HPDE6-E6E7 (cell line): ENCODE measurements around the gene IGSF3.
"Not testable (repeated sequence)": the region's sequence is repeated elsewhere in the genome, so short reads cannot be mapped to it uniquely, and the experiment has no call there.

Source experiments
- DNase-seq: peaks from one replicate; pipeline ENCODE4 v3.0.0; 2011; ENCODE audit warnings: missing footprints; ENCODE audit errors: extremely low spot score

Gene IGSF3

DNA sequence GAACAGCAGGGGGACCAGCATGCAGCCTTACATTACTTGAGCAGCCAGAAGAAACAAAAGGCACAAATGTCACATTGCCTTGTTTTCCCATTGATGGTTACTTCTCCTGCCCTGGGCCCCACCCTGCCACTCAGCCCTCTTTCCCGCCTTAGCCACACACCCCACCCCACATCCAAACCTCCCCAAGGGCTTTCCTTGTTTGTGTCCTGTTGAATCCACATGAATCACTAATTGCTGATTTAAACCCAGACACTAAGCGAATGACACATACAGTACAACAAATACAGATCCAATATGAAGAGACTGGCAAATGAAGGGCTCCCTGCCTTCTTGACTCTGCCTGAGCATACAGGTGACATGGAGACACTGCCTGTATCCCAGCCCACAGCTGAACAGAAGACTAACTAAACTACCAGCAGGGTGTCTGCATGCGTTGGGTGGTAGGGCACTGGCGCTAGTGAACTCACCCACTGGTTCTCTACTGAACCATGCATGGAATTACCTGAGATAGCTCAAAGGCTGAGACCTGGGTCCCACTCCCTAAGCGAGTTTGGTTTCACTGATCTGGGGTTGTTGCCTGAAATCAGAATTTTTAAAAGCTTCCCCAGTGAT, 3.1 kb downstream of the IGSF3 start:
- DNase-seq, result no peak

DNA sequence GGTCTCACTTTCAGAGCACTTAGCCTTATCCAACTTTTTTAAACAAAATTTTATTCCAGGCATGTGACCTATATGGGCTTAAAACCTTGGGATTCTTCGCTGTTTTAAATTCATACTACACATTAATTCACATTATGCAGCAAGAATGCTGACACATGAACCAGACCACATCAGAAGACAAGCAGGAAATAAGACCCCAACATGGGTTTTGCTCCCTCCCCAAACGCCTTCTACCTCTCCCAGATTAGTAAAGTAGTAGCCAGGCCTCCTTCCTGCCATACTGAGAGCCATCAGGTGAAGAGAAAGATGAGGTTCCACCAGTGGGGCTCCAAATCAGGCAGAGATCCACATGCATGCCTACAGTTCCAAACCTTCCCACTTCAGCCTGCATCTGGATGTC, 3.7 kb downstream of the IGSF3 start:
- no peak for DNase-seq

DNA sequence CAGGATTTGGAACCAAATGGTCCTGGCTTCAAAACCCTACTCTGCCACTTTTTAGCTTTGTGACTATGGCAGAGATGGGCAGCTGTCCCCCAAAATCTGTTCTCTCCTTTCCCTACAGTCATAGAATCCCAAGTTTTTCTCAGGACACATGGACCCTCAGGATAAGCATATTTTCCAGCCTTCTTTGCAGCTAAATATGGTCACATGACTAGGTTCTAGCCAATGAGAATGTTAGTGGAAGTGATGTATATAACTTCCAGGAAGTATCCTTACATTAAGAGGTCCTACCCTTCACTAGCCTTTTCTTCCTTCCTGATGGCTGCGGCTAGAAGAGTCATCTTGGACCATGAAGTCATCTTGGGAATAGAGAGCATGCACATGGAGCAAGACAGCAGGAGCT, 5.9 kb downstream of the IGSF3 start:
- no peak for DNase-seq

DNA sequence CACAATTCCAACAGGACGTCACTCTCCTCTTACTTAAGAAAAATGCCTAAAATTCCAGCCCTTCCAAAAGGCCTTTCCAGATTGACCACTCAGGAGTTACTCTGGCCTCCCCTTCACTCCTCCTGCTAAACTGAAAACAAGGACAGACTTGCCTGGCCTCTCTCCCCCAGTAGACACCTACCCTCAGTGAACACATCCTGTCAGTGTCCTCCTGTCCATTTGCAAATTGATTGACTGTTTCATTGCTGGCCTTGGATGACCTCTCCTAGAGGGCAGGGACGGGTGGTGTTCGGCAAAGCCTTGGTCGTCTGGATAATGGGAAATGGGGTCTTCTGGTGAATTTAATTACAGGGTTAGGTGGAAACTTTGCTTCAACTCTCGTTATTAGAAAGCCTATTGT, 8.9 kb downstream of the IGSF3 start:
- DNase-seq, result not testable (repeated sequence)

DNA sequence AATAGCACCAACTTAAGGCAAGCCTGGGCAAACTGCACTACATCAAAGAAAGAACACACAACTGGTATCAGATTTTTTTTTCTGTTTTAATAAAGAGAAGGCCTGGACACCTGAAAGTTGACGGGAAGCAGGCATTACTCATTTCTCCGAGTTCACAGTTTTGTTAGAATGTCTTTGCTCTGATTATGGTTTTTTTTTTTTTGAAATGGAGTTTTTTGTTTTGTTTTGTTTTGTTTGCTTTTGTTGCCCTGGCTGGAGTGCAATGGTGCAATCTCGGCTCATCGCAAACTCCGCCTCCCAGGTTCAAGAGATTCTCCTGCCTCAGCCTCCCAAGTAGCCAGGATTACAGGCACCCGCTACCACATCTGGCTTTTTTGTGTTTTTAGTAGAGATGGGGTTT, 9.7 kb downstream of the IGSF3 start:
- DNase-seq, result not testable (repeated sequence)

DNA sequence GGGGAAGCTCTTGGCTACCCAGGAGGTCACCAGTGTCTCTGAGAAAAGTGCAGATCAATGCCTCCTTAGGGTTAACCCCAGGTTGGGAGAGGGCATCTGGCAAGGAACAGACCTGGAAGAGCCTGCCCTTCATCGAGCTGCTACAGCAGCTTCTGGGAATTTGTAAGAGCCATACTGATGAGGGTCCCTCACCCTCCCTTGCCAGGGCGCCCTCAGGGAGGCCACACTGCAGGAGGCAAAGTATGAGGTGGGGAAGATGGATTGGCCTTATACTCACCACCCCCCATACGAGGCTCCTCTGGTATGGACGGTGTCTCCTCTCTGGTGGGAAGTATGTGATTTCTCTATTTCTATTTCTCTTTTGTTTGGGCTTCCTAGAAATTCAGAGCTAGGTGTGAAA, 13.2 kb downstream of the IGSF3 start:
- no peak for DNase-seq

DNA sequence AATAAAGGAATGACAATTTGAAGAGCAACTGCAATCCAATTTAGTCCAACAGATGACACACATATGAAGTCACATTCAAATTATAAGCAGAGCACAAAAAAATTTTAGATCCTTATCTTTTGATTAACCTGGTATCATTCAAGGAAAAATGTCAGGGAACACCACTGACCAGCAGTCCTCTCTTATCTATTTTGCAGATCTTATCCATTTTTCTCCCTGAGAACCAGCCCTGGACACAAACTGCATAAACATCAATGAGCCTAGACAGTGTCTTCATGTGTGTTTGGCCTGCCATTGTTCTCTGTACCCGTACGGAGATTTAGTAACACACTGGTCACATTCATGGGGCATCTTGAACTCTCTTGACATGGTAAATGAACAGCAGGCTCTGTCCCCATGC, 14.9 kb downstream of the IGSF3 start:
- DNase-seq, result not testable (repeated sequence)

DNA sequence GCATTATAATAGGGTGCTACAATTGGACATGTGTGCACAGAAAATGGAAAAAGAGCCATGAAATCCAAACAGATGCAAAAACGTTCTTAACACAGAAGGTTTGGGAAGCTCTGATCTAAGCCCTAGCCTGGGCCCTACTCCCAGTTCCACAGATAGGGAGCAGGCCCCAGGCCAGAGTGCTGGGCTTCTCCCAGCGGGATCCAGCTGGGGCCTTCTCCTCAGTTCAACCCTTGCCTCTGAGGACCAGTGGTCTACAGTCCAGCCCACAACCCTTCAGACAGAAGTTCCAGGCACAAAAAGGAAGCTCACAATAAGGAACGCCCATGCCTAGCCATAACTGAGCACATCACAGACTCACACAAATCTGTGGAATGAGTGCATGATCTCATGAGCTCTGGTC, 16.8 kb downstream of the IGSF3 start:
- not testable (repeated sequence) for DNase-seq

DNA sequence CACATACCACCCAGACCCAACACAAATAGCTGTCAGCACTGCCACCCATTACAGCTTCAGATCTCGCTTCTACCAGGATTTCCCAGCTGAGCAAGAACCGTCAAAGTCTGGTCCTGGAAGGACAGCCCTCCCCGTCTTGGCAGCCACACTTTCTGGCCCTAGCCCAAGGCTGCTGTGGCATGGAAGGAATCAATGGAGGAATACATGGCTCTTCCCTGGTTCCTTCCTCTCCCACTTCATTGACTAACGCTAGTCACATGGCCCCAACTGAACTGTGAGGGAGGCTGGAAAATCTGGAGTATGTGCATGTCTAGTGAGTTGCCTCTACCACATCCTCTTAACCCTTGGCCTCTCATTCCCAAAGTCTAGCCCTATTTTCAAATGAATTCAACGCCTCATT, 18.5 kb downstream of the IGSF3 start:
- not testable (repeated sequence) for DNase-seq

DNA sequence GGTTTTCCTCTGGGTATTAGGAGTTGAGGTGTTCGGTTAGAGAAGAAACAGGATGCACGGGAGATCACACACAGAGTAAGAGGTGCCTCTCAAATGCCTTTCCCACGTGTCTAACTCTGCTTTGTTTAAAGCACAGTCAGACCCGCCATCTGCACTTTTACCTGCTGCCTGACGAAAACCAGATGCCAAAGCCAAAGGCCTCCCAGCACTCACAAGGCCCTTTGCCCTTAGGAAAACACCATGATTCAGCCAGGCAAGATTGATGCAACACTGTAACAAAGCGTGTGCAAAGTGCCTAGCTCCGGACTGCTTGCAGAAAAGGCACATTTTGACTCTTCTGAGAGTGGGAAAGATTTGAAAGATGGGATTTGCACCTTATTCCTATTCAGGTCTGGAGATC, 19.2 kb downstream of the IGSF3 start:
- DNase-seq, result not testable (repeated sequence)

DNA sequence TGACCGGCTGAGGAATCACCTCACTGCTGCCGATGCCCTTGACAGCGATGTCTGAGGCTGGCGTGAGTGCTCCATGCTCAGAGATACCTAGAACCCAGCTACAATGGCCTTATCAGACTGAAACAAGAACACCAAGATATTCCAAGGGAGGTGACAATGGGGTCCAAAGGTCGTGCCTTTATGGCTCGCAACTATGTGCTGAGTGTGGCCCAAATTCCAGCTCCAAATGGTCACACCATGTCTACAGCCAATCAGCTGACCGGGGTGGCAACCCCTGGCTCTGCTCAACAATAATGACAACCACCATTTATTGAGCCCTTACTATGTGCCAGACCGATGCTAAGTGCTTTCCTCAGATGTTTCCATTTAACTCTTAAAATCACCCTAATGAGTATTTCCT, 20.3 kb downstream of the IGSF3 start:
- not testable (repeated sequence) for DNase-seq

DNA sequence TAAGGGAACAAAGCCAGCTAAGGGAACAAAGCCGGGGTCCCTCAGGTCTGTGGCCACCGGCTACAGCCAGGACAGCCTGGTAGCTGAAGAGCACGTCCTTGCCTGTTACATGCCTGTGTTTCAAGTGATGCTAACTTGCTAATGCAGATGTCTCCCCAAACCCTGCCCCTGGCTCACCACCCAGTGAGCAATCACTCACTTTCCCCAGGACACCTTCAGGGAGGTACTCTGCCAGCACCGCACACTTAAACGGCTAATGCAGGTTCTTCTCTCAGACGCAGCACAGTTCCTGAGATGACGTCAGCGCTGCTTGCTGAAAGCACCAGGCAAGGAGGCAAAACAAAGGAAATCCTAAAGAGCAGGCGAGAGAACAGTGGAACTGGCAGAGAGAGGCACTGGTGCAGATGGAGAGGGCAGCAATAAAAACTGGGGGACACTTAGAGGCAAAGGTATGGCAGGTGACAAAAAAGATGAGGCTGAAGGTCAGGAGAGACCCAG, 20.8 kb downstream of the IGSF3 start:
- DNase-seq, result not testable (repeated sequence)

DNA sequence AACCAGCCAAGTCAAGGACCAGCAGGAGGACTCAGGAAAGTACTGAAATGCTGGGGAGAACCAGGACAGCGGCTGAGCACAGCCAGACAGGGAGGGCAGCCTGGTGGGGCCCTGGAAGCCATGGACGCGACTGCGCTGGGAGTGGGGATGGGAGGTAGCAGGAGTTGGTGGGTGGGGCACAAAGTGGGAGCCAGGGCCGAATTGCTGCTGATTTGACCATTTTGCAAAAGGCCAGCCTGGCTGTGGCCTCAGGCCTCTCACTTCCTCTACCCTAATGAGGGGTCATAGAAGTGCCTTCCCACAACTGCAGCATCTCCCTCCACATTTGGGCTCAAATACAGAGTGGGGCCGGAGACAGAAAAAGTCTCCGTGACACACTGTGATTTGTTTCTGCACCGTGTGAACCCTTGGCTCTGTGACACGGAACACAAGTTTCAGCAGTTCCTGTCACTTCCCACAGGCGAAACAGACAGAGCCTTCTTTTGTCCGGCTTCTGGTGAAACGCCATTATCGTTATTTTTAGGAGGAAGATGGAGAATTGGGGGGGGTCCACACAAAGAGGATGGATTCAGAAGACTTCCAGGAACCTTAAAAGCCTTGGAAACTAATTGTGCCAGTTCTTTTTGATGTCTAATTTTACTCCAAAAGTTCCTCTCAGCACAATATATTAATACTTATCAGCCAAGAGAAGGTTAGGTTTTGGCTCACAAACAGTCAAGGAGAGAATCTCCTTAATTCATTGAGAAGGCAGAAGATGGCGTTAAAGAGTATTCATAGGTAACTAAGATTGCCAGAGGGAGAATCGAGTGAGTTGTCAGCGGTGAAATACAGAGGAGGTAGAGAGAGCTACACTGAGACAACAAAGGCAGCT, 21.5 kb downstream of the IGSF3 start:
- not testable (repeated sequence) for DNase-seq

DNA sequence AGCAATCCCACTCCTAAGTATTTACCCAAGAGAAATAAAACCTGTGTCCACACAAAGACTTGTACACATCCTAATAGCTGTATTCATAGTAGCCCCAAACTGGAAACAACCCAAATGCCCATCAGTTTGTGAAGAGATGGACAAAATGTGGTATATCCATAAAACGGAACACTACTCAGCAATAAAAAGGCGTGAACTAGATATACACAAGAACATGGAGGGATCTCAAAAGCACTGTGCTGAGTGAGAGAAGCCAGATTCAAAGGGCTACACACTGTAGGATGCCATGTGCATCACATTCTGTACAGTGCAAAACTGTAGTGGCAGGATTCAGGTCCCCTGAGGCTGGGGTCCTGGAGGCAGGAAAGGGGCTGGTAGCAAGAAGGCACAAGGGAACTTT, 22.5 kb downstream of the IGSF3 start:
- not testable (repeated sequence) for DNase-seq

DNA sequence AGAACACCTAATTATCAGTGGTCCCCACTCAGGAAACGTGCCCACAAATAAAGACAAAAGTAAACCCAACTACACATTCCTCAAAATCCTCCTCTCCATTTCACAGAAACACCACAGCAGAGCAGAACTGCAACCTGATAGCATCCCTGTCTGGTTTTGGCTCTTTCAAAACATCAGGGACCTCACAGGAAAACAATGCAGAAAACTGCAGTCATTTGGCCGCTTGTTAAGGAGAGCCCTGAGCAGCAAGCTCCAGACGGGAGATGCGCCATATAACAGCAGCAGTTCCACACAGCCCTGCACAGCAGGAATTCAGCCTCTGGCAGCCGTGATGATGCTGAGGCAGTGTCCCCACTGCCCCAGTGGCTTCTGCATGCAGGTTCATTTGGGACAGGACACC, 23.4 kb downstream of the IGSF3 start:
- DNase-seq, result not testable (repeated sequence)

DNA sequence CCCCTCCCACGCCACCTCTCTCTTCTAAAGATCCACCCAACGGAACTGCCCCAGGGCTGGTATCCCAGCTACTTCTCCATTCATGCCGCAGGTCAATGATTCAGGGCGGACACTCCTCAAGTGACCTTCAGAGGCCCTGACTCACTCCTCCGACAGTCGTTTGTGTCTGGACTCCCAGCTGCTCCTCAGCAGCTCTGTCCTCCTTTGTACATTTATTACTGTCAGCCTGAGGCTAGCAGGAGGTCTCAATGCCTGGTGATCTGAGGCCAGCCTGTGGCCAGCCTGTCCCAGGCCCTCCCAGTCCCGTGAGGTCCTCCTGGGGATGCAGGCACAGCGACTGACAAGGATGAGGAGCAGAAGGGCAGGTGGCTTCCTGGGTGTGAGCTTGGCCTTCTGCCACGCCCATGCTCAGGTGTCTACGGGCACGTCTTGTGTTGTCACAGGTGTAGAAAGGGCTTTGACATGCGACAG, 24.2 kb downstream of the IGSF3 start:
- not testable (repeated sequence) for DNase-seq

DNA sequence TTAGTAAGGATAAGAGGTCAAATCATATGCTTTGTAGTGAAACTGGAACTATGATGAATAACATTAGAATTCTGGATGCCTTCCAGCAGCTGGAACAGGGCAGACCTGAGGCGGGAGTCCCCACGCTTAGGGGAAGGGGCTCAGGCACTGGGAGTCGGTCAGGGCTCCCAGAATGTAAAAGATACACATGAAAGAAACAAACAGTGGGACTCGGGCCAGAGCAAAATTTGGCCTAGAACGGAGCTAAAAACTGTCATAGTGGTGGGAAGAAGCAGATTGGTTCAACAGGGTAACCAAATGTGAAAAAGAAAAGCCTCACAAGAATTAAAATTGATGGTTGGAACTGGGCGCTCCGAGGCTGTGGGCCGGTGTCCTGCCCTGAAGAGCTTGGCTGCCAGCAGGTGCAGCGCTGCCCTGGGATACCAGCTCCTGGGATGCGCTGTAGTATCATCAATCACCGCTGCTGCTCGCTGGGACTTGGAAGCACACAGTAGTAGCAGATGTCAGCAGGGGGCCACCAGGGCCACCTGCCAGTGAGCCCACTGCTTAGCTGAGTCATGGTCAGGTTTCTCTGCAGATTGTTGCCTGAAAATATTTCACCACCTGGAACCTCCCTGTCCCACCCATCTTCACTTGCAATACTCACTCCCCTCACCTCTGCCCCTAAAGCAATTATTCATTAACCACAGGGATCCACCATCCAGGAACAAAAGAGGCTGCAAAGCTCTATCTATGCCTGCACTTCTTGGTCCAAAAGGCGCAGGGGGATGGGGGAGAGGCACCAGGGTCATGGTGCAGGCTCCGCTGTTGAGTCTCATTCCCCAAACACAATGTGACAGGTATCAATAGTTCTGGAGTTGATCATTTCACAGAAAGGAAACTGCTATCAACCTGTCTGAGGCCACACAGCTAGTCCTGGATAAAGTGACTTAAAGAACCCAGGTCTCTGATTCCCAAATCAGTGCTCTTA, 24.9 kb downstream of the IGSF3 start:
- not testable (repeated sequence) for DNase-seq

DNA sequence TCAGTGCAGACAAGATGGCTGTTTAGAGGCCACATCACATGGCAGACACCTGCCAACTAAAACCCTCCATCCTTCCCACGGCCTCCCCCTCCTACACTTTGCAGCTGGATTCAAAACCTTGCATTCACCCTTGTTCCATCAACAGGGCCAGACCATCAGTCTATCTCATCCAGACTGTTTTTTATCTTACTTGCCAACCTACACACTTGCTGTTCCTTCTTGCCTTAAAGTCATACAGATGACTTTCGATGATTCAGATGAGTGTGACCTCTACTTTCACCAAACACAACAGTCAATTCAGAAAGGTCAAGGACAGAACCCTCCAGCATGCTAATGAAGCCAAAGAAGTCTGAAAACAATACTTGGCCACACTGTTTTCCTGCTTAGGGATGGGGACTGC, 29.9 kb downstream of the IGSF3 start:
- DNase-seq, result not testable (repeated sequence)

DNA sequence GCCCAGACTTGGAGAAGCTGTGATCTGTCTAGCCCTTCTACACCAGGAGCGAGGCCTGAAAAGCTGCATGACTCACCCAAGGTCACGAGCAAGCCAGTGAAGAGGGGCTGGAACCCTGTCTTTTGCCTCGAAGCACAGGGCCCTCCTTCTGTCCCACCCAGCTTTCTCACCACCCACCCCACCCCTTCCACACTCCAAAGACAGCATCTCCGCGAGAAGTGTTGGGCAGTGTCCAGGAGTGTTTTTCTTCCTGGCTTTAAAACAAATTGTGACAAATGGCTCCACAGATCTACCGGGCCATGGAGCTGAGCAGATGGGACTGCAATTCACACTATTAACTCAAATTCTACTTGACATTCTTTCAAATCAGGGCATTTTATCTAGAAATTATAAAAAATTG, 30.9 kb downstream of the IGSF3 start:
- not testable (repeated sequence) for DNase-seq

DNA sequence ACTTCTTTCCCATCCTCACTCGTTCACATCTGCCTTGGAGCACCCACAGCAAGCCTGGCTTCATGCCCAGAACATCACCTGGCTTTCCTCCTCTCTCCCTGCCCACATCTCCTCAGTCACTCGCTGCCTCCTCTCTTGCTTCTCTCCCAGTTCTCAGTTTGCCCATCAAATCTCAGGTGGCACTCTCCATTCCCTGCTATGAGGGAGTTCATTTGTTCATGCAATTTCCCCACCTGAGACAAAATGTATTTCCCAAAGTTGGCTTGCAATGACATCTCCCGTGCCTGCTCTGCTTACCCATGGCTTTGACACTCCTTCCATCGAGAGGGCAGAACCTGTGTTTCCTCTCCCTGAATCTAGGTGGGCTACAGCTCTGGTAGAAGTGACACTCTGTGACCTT, 33.1 kb downstream of the IGSF3 start:
- not testable (repeated sequence) for DNase-seq
